ENCODE data around the gene SLC25A47.

Gene SLC25A47

GRCh38 chr14:100348784-100349685, 25.9 kb downstream of the SLC25A47 start:
- DNase-seq, result no peak

GRCh38 chr14:100350276-100350926, 27.3 kb downstream of the SLC25A47 start:
- no peak for DNase-seq

GRCh38 chr14:100350986-100351385, 27.8 kb downstream of the SLC25A47 start:
- DNase-seq, result no peak

GRCh38 chr14:100358396-100358795, 35.3 kb downstream of the SLC25A47 start:
- DNase-seq, result no peak

GRCh38 chr14:100359111-100359510, 36.0 kb downstream of the SLC25A47 start:
- no peak for DNase-seq

GRCh38 chr14:100359881-100360280, 36.7 kb downstream of the SLC25A47 start:
- no peak for DNase-seq

- DNase-seq, result no peak
These were observed 38.5 kb downstream of the SLC25A47 start for GRCh38 chr14:100361626-100362025.

- no peak for DNase-seq
These were observed 39.3 kb downstream of the SLC25A47 start for GRCh38 chr14:100362311-100362927.

- DNase-seq, result no peak
These were observed 39.9 kb downstream of the SLC25A47 start for GRCh38 chr14:100363053-100363452.

GRCh38 chr14:100364403-100364802, 41.3 kb downstream of the SLC25A47 start:
- no peak for DNase-seq

- DNase-seq, result no peak
These were observed 42.6 kb downstream of the SLC25A47 start for GRCh38 chr14:100365741-100366140.

- no peak for DNase-seq
These were observed 45.9 kb downstream of the SLC25A47 start for GRCh38 chr14:100369019-100369418.

GRCh38 chr14:100370003-100370402, 46.9 kb downstream of the SLC25A47 start:
- no peak for DNase-seq

- DNase-seq, result no peak
These were observed 48.6 kb downstream of the SLC25A47 start for GRCh38 chr14:100371773-100372172.

GRCh38 chr14:100372357-100373048, 49.4 kb downstream of the SLC25A47 start:
- DNase-seq, result no peak

GRCh38 chr14:100374270-100374669, 51.1 kb downstream of the SLC25A47 start:
- DNase-seq, result no peak

- DNase-seq, result no peak
These were observed 51.7 kb downstream of the SLC25A47 start for GRCh38 chr14:100374876-100375265.

- DNase-seq, result peak; percentile 75
These were observed 52.3 kb downstream of the SLC25A47 start for GRCh38 chr14:100375266-100375962.

GRCh38 chr14:100375963-100376735, 53.0 kb downstream of the SLC25A47 start, which contains the start of gene WDR25:
TSS of gene WDR25 (plus strand) at chr14:100376485.
- DNase-seq, result peak; percentile 92

GRCh38 chr14:100376751-100377171, 53.6 kb downstream of the SLC25A47 start:
- no peak for DNase-seq

Measured in stimulated activated CD4-positive, alpha-beta T cell treated with anti-CD3 and anti-CD28 coated beads, Interleukin-12 subunit alpha, Interleukin-12 subunit beta, amount 100 ng/mL, for 4 hours (primary cell).